Hepatocyte (in vitro differentiated cells): ENCODE data around the gene SESN1. TPM values are rescaled to one million over a fixed set of nuclear protein-coding genes. Genes with fewer than 3 reads are reported as not detected.

Experiments
- DNase-seq: peaks from one replicate; pipeline ENCODE4 v3.0.0-alpha.2; 2016; ENCODE audit warnings: low spot score
- H2AFZ ChIP-seq: fragments of 200-600 bp; sonication (generic); 2 replicates; pipeline ENCODE4 v1.6.0; 2016; ENCODE audit warnings: antibody characterized with exemption, mild to moderate bottlenecking
- H3K27ac ChIP-seq: fragments of 200-600 bp; sonication (generic); 2 replicates; pipeline ENCODE4 v1.5.1; 2016; ENCODE audit warnings: mild to moderate bottlenecking
- H3K27me3 ChIP-seq: fragments of 200-600 bp; sonication (generic); 2 replicates; pipeline ENCODE4 v1.6.1; 2016
- H3K36me3 ChIP-seq: fragments of 200-600 bp; sonication (generic); replicated peaks from 2 replicates; pipeline ENCODE4 v1.5.1; 2016; ENCODE audit warnings: low read depth; ENCODE audit not compliant: insufficient read depth
- H3K4me1 ChIP-seq: fragments of 200-600 bp; sonication (generic); 2 replicates; pipeline ENCODE4 v1.5.1; 2016; ENCODE audit warnings: mild to moderate bottlenecking, moderate library complexity; ENCODE audit not compliant: insufficient read depth
- H3K4me2 ChIP-seq: fragments of 200-600 bp; sonication (generic); 2 replicates; pipeline ENCODE4 v1.6.0; 2016
- H3K4me3 ChIP-seq: fragments of 200-600 bp; sonication (generic); 2 replicates; pipeline ENCODE4 v1.5.1; 2016; ENCODE audit warnings: mild to moderate bottlenecking
- H3K79me2 ChIP-seq: fragments of 200-600 bp; sonication (generic); 2 replicates; pipeline ENCODE4 v1.6.0; 2017; ENCODE audit warnings: mild to moderate bottlenecking
- H3K9me2 ChIP-seq: fragments of 200-600 bp; sonication (generic); replicated peaks from 2 replicates; pipeline ENCODE4 v1.6.0; 2017; ENCODE audit warnings: mild to moderate bottlenecking; ENCODE audit not compliant: insufficient read depth
- H3K9me3 ChIP-seq: fragments of 200-600 bp; sonication (generic); 2 replicates; pipeline ENCODE4 v1.5.1; 2016; ENCODE audit warnings: low read depth, mild to moderate bottlenecking
- H4K20me1 ChIP-seq: fragments of 200-600 bp; sonication (generic); 2 replicates; pipeline ENCODE4 v1.6.0; 2016; ENCODE audit warnings: mild to moderate bottlenecking; ENCODE audit not compliant: insufficient read depth, poor library complexity, severe bottlenecking
- EZH2 ChIP-seq: fragments of 200-600 bp; sonication (generic); IDR thresholded peaks from 2 replicates; pipeline ENCODE4 v1.6.1; 2016; ENCODE audit warnings: antibody characterized with exemption, mild to moderate bottlenecking, borderline replicate concordance
- EZH2phosphoT487 ChIP-seq: fragments of 200-600 bp; sonication (generic); IDR thresholded peaks from one replicate; pipeline ENCODE4 v1.6.1; 2018; ENCODE audit warnings: antibody characterized with exemption, mild to moderate bottlenecking, low read depth, moderate library complexity; ENCODE audit not compliant: unreplicated experiment, severe bottlenecking
- WGBS: methylation state at CpG from one replicate; pipeline ENCODE4 v1.1.6; 2016; ENCODE audit warnings: low lambda C conversion rate; ENCODE audit errors: missing lambda C conversion rate; 5-methylcytosine and 5-hydroxymethylcytosine counted together
- polyA plus RNA-seq: library from polyadenylated mRNA; unstranded; fragments of >200 nt; fragmentation: Nextera tagmentation; extraction: Ambion mirVana; gene quantifications from 2 replicates; pipeline ENCODE4 v1.2.1, GENCODE V29; 2016
- total RNA-seq: library from RNA; depleted of rRNA; stranded (reverse); fragments of >200 nt; gene quantifications from 2 replicates; pipeline ENCODE4 v1.2.3, GENCODE V29; 2014
- TF ChIP-seq, protein P1 (sequence below): fragments of 200-600 bp; sonication (generic); IDR thresholded peaks from 2 replicates; pipeline ENCODE4 v1.5.1; 2016; ENCODE audit warnings: antibody characterized with exemption, mild to moderate bottlenecking; ENCODE audit not compliant: poor library complexity

Gene SESN1
- total and polyA plus RNA-seq, 2 experiments from 2014 or later: 29.1 to 59.1 TPM

DNA sequence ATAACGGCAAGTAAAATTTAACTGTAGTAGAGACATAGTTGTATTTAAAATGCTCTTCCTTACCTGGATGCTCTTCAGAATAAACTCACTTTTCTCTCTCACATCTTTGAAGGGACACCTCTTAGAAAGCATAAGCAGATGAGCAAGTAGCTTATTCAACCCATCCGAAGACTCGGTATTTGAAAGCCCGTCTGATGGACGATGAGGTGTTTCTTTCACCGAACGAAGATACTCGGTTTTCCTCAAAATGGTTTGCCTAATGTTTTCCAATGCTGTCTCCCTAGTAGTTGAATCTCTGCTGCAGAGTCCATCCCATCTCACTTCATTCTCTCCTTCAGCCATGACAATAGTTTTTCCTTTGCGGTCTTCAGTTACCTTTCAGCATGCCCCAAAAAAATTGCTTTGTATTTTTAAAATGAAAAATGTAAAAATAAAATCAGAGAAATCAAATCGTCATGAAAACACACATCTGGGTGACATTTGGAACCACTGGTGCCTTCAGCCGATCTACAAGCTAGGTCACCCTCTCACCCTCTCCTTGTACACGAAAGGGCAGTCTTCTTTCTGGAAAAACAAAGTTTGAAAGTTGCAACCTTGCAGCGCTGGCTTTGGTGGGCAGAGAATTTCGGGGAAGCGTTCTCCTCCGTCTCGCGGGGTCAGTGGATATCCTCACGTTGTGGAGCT lies 772 bp downstream of the SESN1 start:
- WGBS: 2% methylated on average over 19 of the region's 19 CpGs
- H3K9me2 ChIP-seq: no peaks in the 10 kb centered on the region

DNA sequence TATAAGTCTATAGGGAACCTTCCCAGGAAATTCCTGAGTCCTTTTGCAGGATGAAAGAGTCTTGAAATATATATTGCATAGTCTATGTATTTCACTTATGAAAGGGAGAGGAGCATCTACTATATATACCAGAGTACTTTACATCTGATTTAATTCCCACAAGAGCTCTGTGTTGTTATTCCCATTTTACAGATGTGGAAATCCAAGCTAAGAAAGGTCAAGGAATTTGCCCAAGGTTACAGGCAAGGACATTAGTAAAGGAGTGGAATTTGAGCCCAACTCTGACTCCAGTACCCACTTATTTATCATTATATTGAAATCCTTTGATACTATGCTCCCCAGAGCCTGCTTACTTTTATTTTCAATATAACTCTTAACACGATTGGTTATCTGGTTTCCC lies 2.6 kb downstream of the SESN1 start:
- Histone ChIP-seq H3K27ac (no peak overlapping the region), H3K4me2 (peak overlapping the region; percentile 80), H4K20me1 (peaks cover 20% of the 10 kb centered on the region), H3K9me2 (no peaks in the 10 kb centered on the region), H3K9me3 (no peaks in the 10 kb centered on the region), H3K27me3 (no peaks in the 10 kb centered on the region), H3K79me2 (peaks cover 74% of the 10 kb centered on the region), H3K4me1 (peaks cover 11% of the 10 kb centered on the region), H2AFZ (no peak overlapping the region), H3K36me3 (no peaks in the 10 kb centered on the region), H3K4me3 (peak overlapping the region; percentile 67)
- 91% methylated on average over 1 of the region's 1 CpG for WGBS
- no peak for TF ChIP-seq EZH2phosphoT487
- no peak for TF ChIP-seq EZH2
- TF ChIP-seq, protein P1, sequence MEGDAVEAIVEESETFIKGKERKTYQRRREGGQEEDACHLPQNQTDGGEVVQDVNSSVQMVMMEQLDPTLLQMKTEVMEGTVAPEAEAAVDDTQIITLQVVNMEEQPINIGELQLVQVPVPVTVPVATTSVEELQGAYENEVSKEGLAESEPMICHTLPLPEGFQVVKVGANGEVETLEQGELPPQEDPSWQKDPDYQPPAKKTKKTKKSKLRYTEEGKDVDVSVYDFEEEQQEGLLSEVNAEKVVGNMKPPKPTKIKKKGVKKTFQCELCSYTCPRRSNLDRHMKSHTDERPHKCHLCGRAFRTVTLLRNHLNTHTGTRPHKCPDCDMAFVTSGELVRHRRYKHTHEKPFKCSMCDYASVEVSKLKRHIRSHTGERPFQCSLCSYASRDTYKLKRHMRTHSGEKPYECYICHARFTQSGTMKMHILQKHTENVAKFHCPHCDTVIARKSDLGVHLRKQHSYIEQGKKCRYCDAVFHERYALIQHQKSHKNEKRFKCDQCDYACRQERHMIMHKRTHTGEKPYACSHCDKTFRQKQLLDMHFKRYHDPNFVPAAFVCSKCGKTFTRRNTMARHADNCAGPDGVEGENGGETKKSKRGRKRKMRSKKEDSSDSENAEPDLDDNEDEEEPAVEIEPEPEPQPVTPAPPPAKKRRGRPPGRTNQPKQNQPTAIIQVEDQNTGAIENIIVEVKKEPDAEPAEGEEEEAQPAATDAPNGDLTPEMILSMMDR: no peak
- DNase-seq: no peak

More for the DNA sequence above, 772 bp downstream of the SESN1 start:
- H3K79me2 ChIP-seq: peaks cover 76% of the 10 kb centered on the region
- no peak for DNase-seq
- H4K20me1 ChIP-seq: peaks cover 20% of the 10 kb centered on the region
- peaks cover 11% of the 10 kb centered on the region for H3K4me1 ChIP-seq
- H2AFZ ChIP-seq: no peak overlapping the region
- H3K9me3 ChIP-seq: no peaks in the 10 kb centered on the region
- TF ChIP-seq EZH2phosphoT487: no peak
- TF ChIP-seq, protein P1: no peak
- TF ChIP-seq EZH2: no peak
- H3K27me3 ChIP-seq: no peaks in the 10 kb centered on the region
- H3K27ac ChIP-seq: peak overlapping the region; percentile 97
- H3K4me3 ChIP-seq: peak overlapping the region; percentile 67
- no peaks in the 10 kb centered on the region for H3K36me3 ChIP-seq
- H3K4me2 ChIP-seq: peak overlapping the region; percentile 80

DNA sequence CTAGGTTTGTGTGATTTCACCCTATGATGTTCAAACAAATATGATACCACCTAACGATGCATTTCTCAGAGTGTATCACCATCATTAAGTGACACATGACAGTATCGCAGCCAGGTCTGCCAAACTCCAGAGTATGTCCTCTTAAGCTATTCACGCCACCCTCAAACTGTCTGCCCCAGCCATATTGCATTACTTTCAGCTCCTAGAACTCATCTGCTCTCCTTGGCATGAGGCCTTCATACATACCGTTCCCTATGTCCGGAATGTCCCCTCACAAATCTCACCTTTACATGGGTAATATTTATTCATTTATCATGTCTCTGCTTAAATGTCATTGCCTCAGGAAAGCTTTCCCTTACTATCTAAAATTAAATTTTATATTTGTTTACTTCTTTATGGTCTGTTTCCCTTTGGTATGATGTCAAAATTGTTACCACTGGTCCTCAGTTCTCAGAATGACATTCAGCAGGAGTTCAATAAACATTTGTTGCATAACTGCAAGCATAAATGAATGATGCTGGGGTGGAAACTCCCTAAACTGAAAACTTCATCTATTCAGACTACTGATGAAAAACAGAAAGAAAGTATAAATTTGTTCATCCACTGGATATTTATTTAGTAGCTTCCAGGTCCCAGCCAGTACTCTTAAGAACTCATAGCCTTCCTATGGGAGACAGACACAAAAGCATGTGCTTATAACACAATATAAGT lies 3.2 kb downstream of the SESN1 start:
- peaks cover 20% of the 10 kb centered on the region for H4K20me1 ChIP-seq
- peak overlapping the region; percentile 80 for H3K4me2 ChIP-seq
- DNase-seq: no peak
- no peak overlapping the region for H2AFZ ChIP-seq
- H3K4me1 ChIP-seq: peaks cover 10% of the 10 kb centered on the region
- peaks cover 74% of the 10 kb centered on the region for H3K79me2 ChIP-seq
- WGBS: 95% methylated on average over 5 of the region's 5 CpGs
- no peak overlapping the region for H3K27ac ChIP-seq
- H3K4me3 ChIP-seq: peak overlapping the region; percentile 67
- no peaks in the 10 kb centered on the region for H3K9me2 ChIP-seq
- H3K36me3 ChIP-seq: no peaks in the 10 kb centered on the region
- H3K27me3 ChIP-seq: no peaks in the 10 kb centered on the region
- TF ChIP-seq EZH2 (no peak), EZH2phosphoT487 (no peak)
- TF ChIP-seq, protein P1: no peak
- no peaks in the 10 kb centered on the region for H3K9me3 ChIP-seq
